ENCODE data around the gene GPR26.

GPR26 gene

GRCh38 chr10:123666318-123667236, at the start of gene GPR26:
Gene GPR26, plus strand, starts transcription at chr10:123666355. Its CDS starts 53 bp downstream, at chr10:123666408.
- no peak for DNase-seq (ENCODE audit: low read depth in 1 of 2, low spot score in 1 of 2)

- DNase-seq (ENCODE audit: low read depth in 1 of 2, low spot score in 1 of 2) = no peak
These were observed 47.9 kb upstream of the GPR26 start for GRCh38 chr10:123618224-123618623.

- DNase-seq (ENCODE audit: low read depth in 1 of 2, low spot score in 1 of 2) = no peak
These were observed 46.9 kb upstream of the GPR26 start for GRCh38 chr10:123619067-123619855.

- no peak for DNase-seq (ENCODE audit: low read depth in 1 of 2, low spot score in 1 of 2)
These were observed 45.5 kb upstream of the GPR26 start for GRCh38 chr10:123620621-123621020.

GRCh38 chr10:123621492-123621891, 44.7 kb upstream of the GPR26 start:
- no peak for DNase-seq (ENCODE audit: low read depth in 1 of 2, low spot score in 1 of 2)

- no peak for DNase-seq (ENCODE audit: low read depth in 1 of 2, low spot score in 1 of 2)
These were observed 44.2 kb upstream of the GPR26 start for GRCh38 chr10:123621916-123622315.

GRCh38 chr10:123622381-123622780, 43.8 kb upstream of the GPR26 start:
- no peak for DNase-seq (ENCODE audit: low read depth in 1 of 2, low spot score in 1 of 2)

GRCh38 chr10:123624086-123624485, 42.1 kb upstream of the GPR26 start:
- no peak for DNase-seq (ENCODE audit: low read depth in 1 of 2, low spot score in 1 of 2)

- no peak for DNase-seq (ENCODE audit: low read depth in 1 of 2, low spot score in 1 of 2)
These were observed 33.0 kb upstream of the GPR26 start for GRCh38 chr10:123633106-123633505.

- DNase-seq (ENCODE audit: low read depth in 1 of 2, low spot score in 1 of 2) = no peak
These were observed 32.5 kb upstream of the GPR26 start for GRCh38 chr10:123633636-123634035.

- DNase-seq (ENCODE audit: low read depth in 1 of 2, low spot score in 1 of 2) = no peak
These were observed 31.9 kb upstream of the GPR26 start for GRCh38 chr10:123634221-123634620.

GRCh38 chr10:123635131-123635530, 31.0 kb upstream of the GPR26 start:
- no peak for DNase-seq (ENCODE audit: low read depth in 1 of 2, low spot score in 1 of 2)

GRCh38 chr10:123635745-123636144, 30.4 kb upstream of the GPR26 start:
- no peak for DNase-seq (ENCODE audit: low read depth in 1 of 2, low spot score in 1 of 2)

GRCh38 chr10:123636598-123637325, 29.4 kb upstream of the GPR26 start:
- DNase-seq (ENCODE audit: low read depth in 1 of 2, low spot score in 1 of 2) = no peak

- no peak for DNase-seq (ENCODE audit: low read depth in 1 of 2, low spot score in 1 of 2)
These were observed 28.8 kb upstream of the GPR26 start for GRCh38 chr10:123637326-123637880.

- no peak for DNase-seq (ENCODE audit: low read depth in 1 of 2, low spot score in 1 of 2)
These were observed 27.0 kb upstream of the GPR26 start for GRCh38 chr10:123639131-123639530.

- no peak for DNase-seq (ENCODE audit: low read depth in 1 of 2, low spot score in 1 of 2)
These were observed 26.1 kb upstream of the GPR26 start for GRCh38 chr10:123640016-123640535.

- no peak for DNase-seq (ENCODE audit: low read depth in 1 of 2, low spot score in 1 of 2)
These were observed 23.9 kb upstream of the GPR26 start for GRCh38 chr10:123642293-123642692.

- DNase-seq (ENCODE audit: low read depth in 1 of 2, low spot score in 1 of 2) = no peak
These were observed 23.5 kb upstream of the GPR26 start for GRCh38 chr10:123642697-123643096.

- no peak for DNase-seq (ENCODE audit: low read depth in 1 of 2, low spot score in 1 of 2)
These were observed 22.8 kb upstream of the GPR26 start for GRCh38 chr10:123643315-123643714.

GRCh38 chr10:123645016-123645415, 21.1 kb upstream of the GPR26 start:
- DNase-seq (ENCODE audit: low read depth in 1 of 2, low spot score in 1 of 2) = no peak
